K562 (cell line): ENCODE data around the gene TPM4. TPM values are rescaled to one million over a fixed set of nuclear protein-coding genes. Genes with fewer than 3 reads are reported as not detected.

Source experiments
- CCNT2 ChIP-seq: IDR thresholded peaks from 2 replicates; pipeline ENCODE4 v1.6.1; 2011; ENCODE audit warnings: borderline replicate concordance, low read depth, mild to moderate bottlenecking, moderate library complexity, mixed read lengths, low read length; ENCODE audit not compliant: insufficient read length; ENCODE audit errors: extremely low read depth
- CEBPG ChIP-seq, 3 experiments: fragments of 200-800 bp in 1 of 3; sonication (Bioruptor generic) in 1 of 3; sonication (generic) in 1 of 3; formaldehyde crosslinking in 1 of 3; IDR thresholded peaks in 2 of 3; conservative IDR thresholded peaks in 1 of 3; 2 replicates each; pipeline versions ENCODE4 v1.6.1 to v1.8.0; 2016 to 2022; ENCODE audit warnings: missing compliant biosample characterization in 2 of 3, missing genetic modification characterization in 2 of 3, mild to moderate bottlenecking in 1 of 3, missing genetic modification reagents in 1 of 3
- COPS2 ChIP-seq: fragments of 450-650 bp; conservative IDR thresholded peaks from 2 replicates; pipeline ENCODE4 v1.6.1; 2016; ENCODE audit warnings: mild to moderate bottlenecking, moderate library complexity
- FOSL1 ChIP-seq: fragments of 200-800 bp; sonication (Bioruptor generic); conservative IDR thresholded peaks from 2 replicates; pipeline ENCODE4 v1.6.1; 2016; ENCODE audit warnings: missing genetic modification characterization, missing compliant biosample characterization
- FUS ChIP-seq: fragments of 200-400 bp; formaldehyde crosslinking; optimal IDR thresholded peaks from 2 replicates; pipeline ENCODE3; 2017; ENCODE audit warnings: low read depth, low read length
- GATAD2A ChIP-seq: fragments of 450-650 bp; IDR thresholded peaks from 2 replicates; pipeline ENCODE4 v1.6.1; 2017
- LCOR ChIP-seq: sonication (generic); formaldehyde crosslinking; IDR thresholded peaks from 2 replicates; pipeline ENCODE4 v1.8.0; 2022; ENCODE audit warnings: mild to moderate bottlenecking, missing genetic modification reagents
- MEIS2 ChIP-seq: fragments of 450-650 bp; IDR thresholded peaks from 2 replicates; pipeline ENCODE4 v1.6.1; 2014; ENCODE audit warnings: mild to moderate bottlenecking; ENCODE audit not compliant: partially characterized antibody
- MLX ChIP-seq, 2 experiments: fragments of 450-650 bp in 1 of 2; sonication (generic) in 1 of 2; formaldehyde crosslinking; conservative IDR thresholded peaks; 2 replicates each; pipeline versions ENCODE4 v1.4.0 to v1.8.1; 2020 to 2022; ENCODE audit warnings: mild to moderate bottlenecking in 1 of 2, missing genetic modification reagents in 1 of 2
- MNT ChIP-seq, 2 experiments: fragments of 450-650 bp; conservative IDR thresholded peaks; 2 replicates each; pipeline ENCODE4 v1.6.1; 2017; ENCODE audit warnings: mild to moderate bottlenecking in 2 of 2, moderate library complexity in 2 of 2
- NFE2 ChIP-seq: IDR thresholded peaks from 2 replicates; pipeline ENCODE4 v1.6.1; 2014; ENCODE audit warnings: antibody characterized with exemption, low read depth
- OTX1 ChIP-seq: fragments of 450-650 bp; formaldehyde crosslinking; IDR thresholded peaks from 2 replicates; pipeline ENCODE4 v1.4.0; 2022; ENCODE audit warnings: mild to moderate bottlenecking
- PKNOX1 ChIP-seq: fragments of 450-650 bp; IDR thresholded peaks from 2 replicates; pipeline ENCODE4 v1.6.1; 2016
- SPI1 ChIP-seq: IDR thresholded peaks from 2 replicates; pipeline ENCODE4 v1.6.1; 2011; ENCODE audit warnings: low read depth, low read length, control low read depth, borderline replicate concordance
- TAF7 ChIP-seq: fragments of 450-650 bp; IDR thresholded peaks from 2 replicates; pipeline ENCODE4 v1.6.1; 2016; ENCODE audit warnings: missing genetic modification characterization, missing compliant biosample characterization
- TCF3 ChIP-seq: sonication (generic); formaldehyde crosslinking; IDR thresholded peaks from 2 replicates; pipeline ENCODE4 v1.4.0; 2020; ENCODE audit warnings: mild to moderate bottlenecking, missing genetic modification reagents
- ZNF785 ChIP-seq: fragments of 250-450 bp; sonication (Bioruptor Pico); IDR thresholded peaks from 2 replicates; pipeline ENCODE4 v1.4.0; 2020; ENCODE audit warnings: mild to moderate bottlenecking
- polyA plus RNA-seq, 8 experiments: library from polyadenylated mRNA; depleted of rRNA in 4 of 8; stranded (reverse) in 5 of 8; unstranded in 3 of 8; fragments of >200 nt; fragmentation: Nextera tagmentation in 2 of 8; fragmentation: Illumina TruSeq in 1 of 8; extraction: Ambion mirVana in 2 of 8; extraction: Trizol in 1 of 8; gene quantifications; 2 replicates each; pipeline versions ENCODE4 v1.2.1 to v1.2.3, GENCODE V29; 2011 to 2014; ENCODE audit warnings: inconsistent platforms in 1 of 8, missing spikeins in 1 of 8
- total RNA-seq, 7 experiments: library from RNA; depleted of rRNA in 6 of 7; stranded (reverse); fragments of >200 nt in 6 of 7; fragmentation: Illumina TruSeq in 2 of 7; extraction: Trizol in 2 of 7; gene quantifications; 2 replicates each; pipeline versions ENCODE4 v1.2.1 to v1.2.3, GENCODE V29; 2011 to 2021; ENCODE audit warnings: low replicate concordance in 1 of 7
- TF ChIP-seq, protein P1 (sequence below): fragments of 200-800 bp; sonication (Bioruptor generic); IDR thresholded peaks from 2 replicates; pipeline ENCODE4 v1.6.1; 2017; ENCODE audit warnings: missing genetic modification characterization, missing compliant biosample characterization
- TF ChIP-seq, protein P2 (sequence below): fragments of 250-450 bp; sonication (Bioruptor Pico); IDR thresholded peaks from 2 replicates; pipeline ENCODE4 v1.9.0; 2021; ENCODE audit warnings: mild to moderate bottlenecking
- TF ChIP-seq, protein P3 (sequence below): sonication (generic); formaldehyde crosslinking; IDR thresholded peaks from 2 replicates; pipeline ENCODE4 v1.8.0; 2022; ENCODE audit warnings: mild to moderate bottlenecking, missing genetic modification reagents, borderline replicate concordance
- TF ChIP-seq, protein P4 (sequence below): fragments of 450-650 bp; IDR thresholded peaks from 2 replicates; pipeline ENCODE4 v1.6.1; 2016; ENCODE audit warnings: low read depth, mild to moderate bottlenecking, moderate library complexity

TPM4 gene
- total and polyA plus RNA-seq, 9 of the 15 experiments (the other 6 are each of a cell fraction or from before 2014, with no cell fraction given) = 28.1 to 111 (median 77.4) TPM

DNA sequence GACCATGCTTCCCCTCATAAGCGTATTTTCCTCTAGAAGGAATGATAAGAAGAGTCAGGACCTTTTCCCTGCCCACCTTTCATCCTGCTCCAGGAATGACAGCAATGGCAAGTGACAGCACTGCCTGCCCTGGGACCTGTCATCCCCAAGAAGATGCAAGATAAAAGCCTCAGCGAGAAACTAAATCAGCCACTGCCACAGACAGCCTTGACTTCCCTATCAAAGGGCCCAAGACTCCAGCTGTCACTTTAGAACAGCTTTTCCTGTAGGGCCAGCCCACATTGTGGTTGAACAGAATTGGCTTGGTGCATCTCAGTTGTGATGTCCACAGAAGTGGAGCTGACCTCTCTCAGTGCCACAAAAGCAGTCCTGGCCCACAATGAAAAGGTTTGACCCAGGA lies 36.5 kb downstream of the TPM4 start (continued):
- TF ChIP-seq MNT (conservative IDR thresholded peaks at IDR 0.05) (peak in 1 of 2 experiments; percentile 49; a peak in 1 of 4 replicates), PKNOX1 (peak; percentile 79), MLX (CRISPR knock-in tag; conservative IDR thresholded peaks at IDR 0.05) (no peak), MEIS2 (peak; percentile 78), FOSL1 (tag) (no peak), SPI1 (0 out of 2 replicates have a peak, but pooled peaks have one; percentile 15), TAF7 (tag) (no peak), CEBPG (CRISPR knock-in tag; IDR thresholded peaks at IDR 0.05) (no peak), CEBPG (tag; conservative IDR thresholded peaks at IDR 0.05 in 1 of 2, IDR thresholded peaks at IDR 0.05 in 1 of 2) (no peak), TCF3 (peak; percentile 88), NFE2 (no peak), COPS2 (no peak), FUS (no peak), GATAD2A (no peak), LCOR (CRISPR knock-in tag) (no peak), OTX1 (no peak), ZNF785 (CRISPR knock-in tag) (no peak), CCNT2 (no peak)
- TF ChIP-seq, protein P1, sequence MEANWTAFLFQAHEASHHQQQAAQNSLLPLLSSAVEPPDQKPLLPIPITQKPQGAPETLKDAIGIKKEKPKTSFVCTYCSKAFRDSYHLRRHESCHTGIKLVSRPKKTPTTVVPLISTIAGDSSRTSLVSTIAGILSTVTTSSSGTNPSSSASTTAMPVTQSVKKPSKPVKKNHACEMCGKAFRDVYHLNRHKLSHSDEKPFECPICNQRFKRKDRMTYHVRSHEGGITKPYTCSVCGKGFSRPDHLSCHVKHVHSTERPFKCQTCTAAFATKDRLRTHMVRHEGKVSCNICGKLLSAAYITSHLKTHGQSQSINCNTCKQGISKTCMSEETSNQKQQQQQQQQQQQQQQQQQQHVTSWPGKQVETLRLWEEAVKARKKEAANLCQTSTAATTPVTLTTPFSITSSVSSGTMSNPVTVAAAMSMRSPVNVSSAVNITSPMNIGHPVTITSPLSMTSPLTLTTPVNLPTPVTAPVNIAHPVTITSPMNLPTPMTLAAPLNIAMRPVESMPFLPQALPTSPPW (CRISPR knock-in tag) = no peak
- TF ChIP-seq, protein P2, sequence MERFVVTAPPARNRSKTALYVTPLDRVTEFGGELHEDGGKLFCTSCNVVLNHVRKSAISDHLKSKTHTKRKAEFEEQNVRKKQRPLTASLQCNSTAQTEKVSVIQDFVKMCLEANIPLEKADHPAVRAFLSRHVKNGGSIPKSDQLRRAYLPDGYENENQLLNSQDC (CRISPR knock-in tag) = no peak
- TF ChIP-seq, protein P3, sequence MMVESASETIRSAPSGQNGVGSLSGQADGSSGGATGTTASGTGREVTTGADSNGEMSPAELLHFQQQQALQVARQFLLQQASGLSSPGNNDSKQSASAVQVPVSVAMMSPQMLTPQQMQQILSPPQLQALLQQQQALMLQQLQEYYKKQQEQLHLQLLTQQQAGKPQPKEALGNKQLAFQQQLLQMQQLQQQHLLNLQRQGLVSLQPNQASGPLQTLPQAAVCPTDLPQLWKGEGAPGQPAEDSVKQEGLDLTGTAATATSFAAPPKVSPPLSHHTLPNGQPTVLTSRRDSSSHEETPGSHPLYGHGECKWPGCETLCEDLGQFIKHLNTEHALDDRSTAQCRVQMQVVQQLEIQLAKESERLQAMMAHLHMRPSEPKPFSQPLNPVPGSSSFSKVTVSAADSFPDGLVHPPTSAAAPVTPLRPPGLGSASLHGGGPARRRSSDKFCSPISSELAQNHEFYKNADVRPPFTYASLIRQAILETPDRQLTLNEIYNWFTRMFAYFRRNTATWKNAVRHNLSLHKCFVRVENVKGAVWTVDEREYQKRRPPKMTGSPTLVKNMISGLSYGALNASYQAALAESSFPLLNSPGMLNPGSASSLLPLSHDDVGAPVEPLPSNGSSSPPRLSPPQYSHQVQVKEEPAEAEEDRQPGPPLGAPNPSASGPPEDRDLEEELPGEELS = no peak
- TF ChIP-seq, protein P4, sequence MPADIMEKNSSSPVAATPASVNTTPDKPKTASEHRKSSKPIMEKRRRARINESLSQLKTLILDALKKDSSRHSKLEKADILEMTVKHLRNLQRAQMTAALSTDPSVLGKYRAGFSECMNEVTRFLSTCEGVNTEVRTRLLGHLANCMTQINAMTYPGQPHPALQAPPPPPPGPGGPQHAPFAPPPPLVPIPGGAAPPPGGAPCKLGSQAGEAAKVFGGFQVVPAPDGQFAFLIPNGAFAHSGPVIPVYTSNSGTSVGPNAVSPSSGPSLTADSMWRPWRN = no peak
